GM12891 (cell line): ENCODE measurements around the gene DOC2A. TPM values are rescaled to one million over a fixed set of nuclear protein-coding genes. Genes with fewer than 3 reads are reported as not detected.
A peak's percentile ranks its signal among the peaks of the same experiment; 100 is the strongest.
"Not testable (repeated sequence)": the region's sequence is repeated elsewhere in the genome, so short reads cannot be mapped to it uniquely, and the experiment has no call there.

Source experiments
- DNase-seq: peaks from one replicate; pipeline ENCODE4 v3.0.0; 2011; ENCODE audit warnings: low spot score; ENCODE audit not compliant: insufficient read length
- FAIRE-seq: peaks from 2 replicates; lab custom pipeline; 2011; peaks lifted over from hg19 to GRCh38; lab: Jason Lieb, UNC
- PAX5 ChIP-seq: IDR thresholded peaks from 2 replicates; pipeline ENCODE4 v1.6.1; 2011; ENCODE audit warnings: low read length, moderate library complexity, mild to moderate bottlenecking; ENCODE audit not compliant: insufficient read depth, severe bottlenecking
- POLR2A ChIP-seq: IDR thresholded peaks from 2 replicates; pipeline ENCODE4 v1.6.1; 2011; ENCODE audit warnings: low read depth, low read length, control low read depth
- POLR2AphosphoS5 ChIP-seq: IDR thresholded peaks from 2 replicates; pipeline ENCODE4 v1.6.1; 2011; ENCODE audit warnings: low read depth, low read length, control low read depth
- POU2F2 ChIP-seq: IDR thresholded peaks from 2 replicates; pipeline ENCODE4 v1.6.1; 2011; ENCODE audit warnings: low read depth, mild to moderate bottlenecking, control low read depth, low read length, moderate library complexity
- SPI1 ChIP-seq: IDR thresholded peaks from 2 replicates; pipeline ENCODE4 v1.6.1; 2011; ENCODE audit warnings: low read depth, low read length, control low read depth
- TAF1 ChIP-seq: IDR thresholded peaks from 2 replicates; pipeline ENCODE4 v1.6.1; 2011; ENCODE audit warnings: low read depth, low read length, control low read depth
- polyA plus RNA-seq: library from polyadenylated mRNA; unstranded; fragments of >200 nt; gene quantifications from one replicate; pipeline ENCODE4 v1.2.1, GENCODE V29; 2012; ENCODE audit warnings: low read depth, missing spikeins, inconsistent platforms; ENCODE audit not compliant: missing spikeins

DOC2A gene
- 0.19 TPM for polyA plus RNA-seq

- peak; percentile 61 for DNase-seq
- TF ChIP-seq POLR2AphosphoS5, result no peak
- TF ChIP-seq TAF1, result no peak
- TF ChIP-seq SPI1, result no peak
- no peak for TF ChIP-seq POU2F2
- no peak for TF ChIP-seq PAX5
- no peak for TF ChIP-seq POLR2A
- FAIRE-seq, result peak; percentile 69
Measured at GRCh38 chr16:30010844-30011713, at the start of gene DOC2A. Gene DOC2A, minus strand, starts transcription at chr16:30011027. Its CDS starts 805 bp downstream, at chr16:30010222.

- TF ChIP-seq SPI1 (no peak), POLR2AphosphoS5 (no peak), TAF1 (no peak), POLR2A (no peak), POU2F2 (no peak), PAX5 (no peak)
- FAIRE-seq (no peak), DNase-seq (no peak)
Measured at GRCh38 chr16:30060346-30060745, 49.5 kb upstream of the DOC2A start.

- TF ChIP-seq TAF1, result no peak
- DNase-seq, result no peak
- FAIRE-seq, result no peak
Measured at GRCh38 chr16:30054959-30055553, 44.2 kb upstream of the DOC2A start.

- DNase-seq, result no peak
- no peak for FAIRE-seq
- no peak for TF ChIP-seq TAF1
- no peak for TF ChIP-seq POU2F2
- no peak for TF ChIP-seq SPI1
- TF ChIP-seq POLR2AphosphoS5, result no peak
- TF ChIP-seq PAX5, result no peak
- no peak for TF ChIP-seq POLR2A
Measured at GRCh38 chr16:30054451-30054850, 43.6 kb upstream of the DOC2A start.

GRCh38 chr16:30053376-30054015 is 42.7 kb upstream of the DOC2A start:
- DNase-seq, result no peak
- no peak for TF ChIP-seq POLR2AphosphoS5
- TF ChIP-seq POU2F2, result no peak
- no peak for TF ChIP-seq POLR2A
- TF ChIP-seq PAX5, result no peak
- no peak for TF ChIP-seq TAF1
- TF ChIP-seq SPI1, result no peak
- FAIRE-seq, result no peak

- TF ChIP-seq POLR2A (no peak), TAF1 (no peak), SPI1 (peak; percentile 6; the same call in 1 of the 2 replicates)
- DNase-seq (peak; percentile 94), FAIRE-seq (peak; percentile 87)
Measured at GRCh38 chr16:30052671-30053372, 42.0 kb upstream of the DOC2A start.

- DNase-seq (no peak), FAIRE-seq (no peak)
- no peak for TF ChIP-seq PAX5
- TF ChIP-seq POLR2AphosphoS5, result no peak
- TF ChIP-seq SPI1, result no peak
- no peak for TF ChIP-seq TAF1
- TF ChIP-seq POU2F2, result no peak
- no peak for TF ChIP-seq POLR2A
Measured at GRCh38 chr16:30051518-30051917, 40.7 kb upstream of the DOC2A start.

GRCh38 chr16:30049871-30050270 is 39.0 kb upstream of the DOC2A start:
- FAIRE-seq (no peak), DNase-seq (no peak)
- TF ChIP-seq PAX5 (no peak), POLR2A (no peak), POU2F2 (no peak), SPI1 (no peak), TAF1 (no peak), POLR2AphosphoS5 (no peak)

- no peak for FAIRE-seq
Measured at GRCh38 chr16:30046588-30046987, 35.8 kb upstream of the DOC2A start.

GRCh38 chr16:30046178-30046577 is 35.4 kb upstream of the DOC2A start:
- no peak for TF ChIP-seq POU2F2
- TF ChIP-seq SPI1, result no peak
- TF ChIP-seq PAX5, result no peak
- TF ChIP-seq POLR2A, result no peak
- no peak for TF ChIP-seq TAF1
- TF ChIP-seq POLR2AphosphoS5, result no peak
- DNase-seq (no peak), FAIRE-seq (no peak)

More at GRCh38 chr16:30046588-30046987, 35.8 kb upstream of the DOC2A start:
- no peak for TF ChIP-seq POLR2A
- no peak for TF ChIP-seq POLR2AphosphoS5
- TF ChIP-seq PAX5, result no peak
- no peak for TF ChIP-seq TAF1
- TF ChIP-seq SPI1, result no peak
- no peak for TF ChIP-seq POU2F2
- no peak for DNase-seq

GRCh38 chr16:30041841-30042240 is 31.0 kb upstream of the DOC2A start:
- no peak for FAIRE-seq
- DNase-seq, result no peak
- TF ChIP-seq TAF1 (no peak), POLR2A (no peak), PAX5 (no peak), POLR2AphosphoS5 (no peak), SPI1 (no peak), POU2F2 (no peak)

- FAIRE-seq, DNase-seq: not testable (repeated sequence)
Measured at GRCh38 chr16:30040690-30041089, 29.9 kb upstream of the DOC2A start.
